Esophagus squamous epithelium (tissue), 4 donors: ENCODE data around the gene SCAPER.

Experiments used
- CTCF ChIP-seq, 6 experiments: fragments of 450-650 bp in 4 of 6; fragments of 200-600 bp in 2 of 6; sonication (generic) in 2 of 6; IDR thresholded peaks; one replicate each; pipeline ENCODE4 v1.5.1; 2016 to 2019; ENCODE audit warnings: antibody characterized with exemption in 6 of 6, mild to moderate bottlenecking in 4 of 6, moderate library complexity in 4 of 6
- POLR2A ChIP-seq, 4 donors: fragments of 450-650 bp; IDR thresholded peaks; one replicate each; pipeline ENCODE4 v1.6.1; 2017; ENCODE audit warnings: antibody characterized with exemption in 4 of 4, mild to moderate bottlenecking in 4 of 4, moderate library complexity in 3 of 4

- TF ChIP-seq CTCF (IDR thresholded peaks at IDR 0.05) (no peak), POLR2A (IDR thresholded peaks at IDR 0.05) (no peak)
These were observed 583.5 kb downstream of the SCAPER start for GRCh38 chr15:76321602-76322001.
